GM11168 (cell line): ENCODE measurements around the gene NAXD.
"Not testable (repeated sequence)": the region's sequence is repeated elsewhere in the genome, so short reads cannot be mapped to it uniquely, and the experiment has no call there.

Experiments
- in situ Hi-C: fragments of 300-500 bp; cut with MboI; formaldehyde crosslinking; loops from one replicate; pipeline ENCODE4 v1.12.0; 2022; ENCODE audit warnings: low sequenced_read_pairs; ENCODE audit not compliant: unreplicated experiment

The NAXD gene

GRCh38 chr13:110626521-110626920 lies 11.2 kb downstream of the NAXD start:
- in situ Hi-C loops = no loop called here

GRCh38 chr13:110627351-110627750 lies 12.0 kb downstream of the NAXD start:
- in situ Hi-C loops = no loop called here

- in situ Hi-C loops = no loop called here
Observed at GRCh38 chr13:110627761-110628476, 12.6 kb downstream of the NAXD start.

GRCh38 chr13:110628477-110628793 lies 13.1 kb downstream of the NAXD start:
- in situ Hi-C loops = no loop called here

- in situ Hi-C loops = no loop called here
Observed at GRCh38 chr13:110628952-110629701, 13.8 kb downstream of the NAXD start.

GRCh38 chr13:110629735-110630134 lies 14.4 kb downstream of the NAXD start:
- in situ Hi-C loops = no loop called here

- in situ Hi-C loops = no loop called here
Observed at GRCh38 chr13:110630566-110631119, 15.3 kb downstream of the NAXD start.

- in situ Hi-C loops = not testable (repeated sequence)
Observed at GRCh38 chr13:110632255-110632654, 16.9 kb downstream of the NAXD start.

- in situ Hi-C loops = no loop called here
Observed at GRCh38 chr13:110633776-110634175, 18.4 kb downstream of the NAXD start.

GRCh38 chr13:110634558-110634957 lies 19.2 kb downstream of the NAXD start:
- in situ Hi-C loops = no loop called here

- in situ Hi-C loops = no loop called here
Observed at GRCh38 chr13:110635405-110636002, 20.2 kb downstream of the NAXD start.

- in situ Hi-C loops = no loop called here
Observed at GRCh38 chr13:110636053-110636475, 20.7 kb downstream of the NAXD start.

- in situ Hi-C loops = no loop called here
Observed at GRCh38 chr13:110636701-110637201, 21.4 kb downstream of the NAXD start.

GRCh38 chr13:110637275-110637674 lies 21.9 kb downstream of the NAXD start:
- in situ Hi-C loops = no loop called here

GRCh38 chr13:110637747-110638146 lies 22.4 kb downstream of the NAXD start:
- in situ Hi-C loops = no loop called here

- in situ Hi-C loops = no loop called here
Observed at GRCh38 chr13:110638257-110638656, 22.9 kb downstream of the NAXD start.

GRCh38 chr13:110638814-110639806 lies 23.8 kb downstream of the NAXD start:
- in situ Hi-C loops = no loop called here

GRCh38 chr13:110639935-110640334 lies 24.6 kb downstream of the NAXD start:
- in situ Hi-C loops = no loop called here

GRCh38 chr13:110640591-110641029 lies 25.3 kb downstream of the NAXD start:
- in situ Hi-C loops = no loop called here
